GM18498 (cell line): ENCODE measurements around the gene OTOS.

Experiments used
- ATAC-seq: cut with Tn5 transposase; IDR thresholded peaks from one replicate; pipeline ENCODE4 v1.9.1; 2021; ENCODE audit warnings: mild to moderate bottlenecking, moderate library complexity; ENCODE audit not compliant: unreplicated experiment

Gene OTOS

DNA sequence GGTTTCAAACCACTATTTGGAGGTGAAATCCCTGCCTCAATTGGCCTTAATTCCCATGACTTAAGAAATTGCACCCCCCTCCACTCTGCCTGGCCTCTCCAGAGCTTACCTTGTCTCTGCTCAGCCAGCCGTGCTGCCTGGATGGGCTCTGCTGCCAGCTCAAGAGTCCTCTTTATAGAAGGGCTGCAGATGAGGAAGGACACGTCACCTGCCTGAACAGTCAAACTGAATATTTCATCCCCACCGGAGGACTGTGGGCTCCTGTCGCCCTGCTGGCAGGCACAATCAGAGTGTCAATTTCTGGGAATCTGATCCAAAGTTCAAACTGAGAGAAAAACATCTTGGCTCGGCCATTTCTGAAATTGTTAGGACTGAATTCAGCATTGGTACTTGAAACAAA is at the start of gene OTOS:
Gene OTOS (minus strand): TSS at position 148 of the 400 bp plus-strand sequence. CDS start 332 bp downstream, outside the sequence.
- ATAC-seq, result no peak

DNA sequence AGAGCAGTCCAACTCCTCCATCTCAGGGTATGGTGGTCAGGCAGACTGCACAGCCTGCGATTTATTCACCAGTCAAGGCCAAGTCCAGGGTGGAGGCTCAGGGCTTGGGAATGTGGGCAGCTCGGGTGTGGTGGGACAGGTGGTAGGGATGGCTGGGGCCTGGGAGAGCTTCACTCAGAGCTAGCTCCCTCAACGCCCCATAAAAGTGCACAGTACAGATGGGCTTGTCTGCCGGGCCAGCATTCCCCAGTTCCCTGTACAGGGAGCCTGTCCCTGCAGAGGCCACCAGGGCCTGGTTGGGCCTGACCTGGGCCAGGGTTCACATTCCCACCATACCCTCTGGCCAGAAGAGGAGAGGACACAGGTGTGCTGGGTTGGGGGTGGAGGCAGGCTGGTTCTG is 49.2 kb upstream of the OTOS start:
- ATAC-seq, result no peak

DNA sequence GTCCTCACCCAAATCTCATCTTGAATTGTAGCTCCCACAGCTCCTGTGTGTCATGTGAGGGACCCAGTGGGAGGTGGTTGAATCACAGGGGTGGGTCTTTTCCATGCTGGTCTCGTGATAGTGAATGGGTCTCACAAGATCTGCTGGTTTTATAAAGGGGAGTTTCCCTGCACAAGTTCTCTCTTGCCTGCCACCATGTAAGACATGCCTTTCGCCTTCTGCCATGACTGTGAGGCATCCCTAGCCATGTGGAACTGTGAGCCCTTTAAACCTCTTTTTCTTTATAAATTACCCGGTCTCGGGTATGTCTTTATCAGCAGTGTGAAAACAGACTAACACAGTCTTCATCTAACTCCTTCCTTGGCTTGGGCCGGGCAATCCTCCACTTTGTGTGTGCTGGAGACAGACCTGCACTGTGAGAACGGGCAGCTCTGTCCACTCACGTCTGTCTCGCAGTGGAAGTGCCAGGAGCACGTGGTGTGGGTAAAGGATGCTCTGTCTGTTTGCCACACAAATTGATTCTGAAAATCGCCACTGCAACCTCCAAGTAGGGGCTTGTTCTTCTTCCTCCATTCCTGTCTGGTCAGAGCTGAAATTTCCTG is 47.6 kb upstream of the OTOS start:
- no peak for ATAC-seq

DNA sequence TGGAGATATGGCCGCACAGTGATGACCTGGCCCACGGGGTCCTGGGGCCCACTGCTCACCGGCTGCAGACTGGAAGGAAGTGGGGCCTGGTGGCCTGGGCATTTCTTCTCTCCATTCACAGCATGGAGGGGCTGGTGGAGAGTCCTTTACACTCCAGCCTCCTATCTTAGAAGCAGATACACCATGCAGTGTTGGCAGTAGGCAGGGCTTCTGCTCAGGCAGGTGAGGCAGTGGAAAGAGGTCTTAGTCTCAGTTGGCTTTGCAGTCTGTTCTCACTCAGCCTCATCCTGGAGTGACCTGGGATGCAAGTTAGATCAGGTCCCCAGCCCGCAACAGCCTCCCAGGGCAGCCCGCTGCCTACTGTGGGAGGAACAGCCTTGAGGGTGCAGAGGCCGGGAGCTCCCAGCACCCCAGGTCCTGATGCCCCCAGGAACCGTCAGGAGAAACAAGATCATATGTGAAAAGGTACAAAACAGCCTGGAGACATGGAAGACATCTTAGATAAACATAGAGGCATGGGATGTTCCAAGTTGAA is 45.8 kb upstream of the OTOS start:
- ATAC-seq, result no peak

DNA sequence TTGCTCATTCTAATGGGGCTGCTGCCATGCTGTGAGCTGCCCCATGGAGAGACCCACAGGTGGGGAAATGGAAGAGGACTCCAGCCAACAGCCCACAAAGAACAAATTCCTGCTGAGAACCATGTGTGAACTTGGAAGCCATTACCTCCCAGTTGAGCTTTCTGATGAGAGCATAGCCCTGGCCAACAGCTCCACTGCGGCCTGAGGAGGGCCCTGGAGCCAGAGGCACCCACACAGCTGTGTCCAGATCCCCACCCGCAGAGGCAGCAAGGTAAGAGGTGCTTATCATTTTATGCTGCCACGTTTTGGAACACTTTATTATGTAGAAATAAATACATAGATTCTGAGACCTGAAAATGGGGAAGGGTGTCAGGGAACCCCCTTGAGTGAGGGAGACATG is 44.2 kb upstream of the OTOS start:
- ATAC-seq, result no peak

DNA sequence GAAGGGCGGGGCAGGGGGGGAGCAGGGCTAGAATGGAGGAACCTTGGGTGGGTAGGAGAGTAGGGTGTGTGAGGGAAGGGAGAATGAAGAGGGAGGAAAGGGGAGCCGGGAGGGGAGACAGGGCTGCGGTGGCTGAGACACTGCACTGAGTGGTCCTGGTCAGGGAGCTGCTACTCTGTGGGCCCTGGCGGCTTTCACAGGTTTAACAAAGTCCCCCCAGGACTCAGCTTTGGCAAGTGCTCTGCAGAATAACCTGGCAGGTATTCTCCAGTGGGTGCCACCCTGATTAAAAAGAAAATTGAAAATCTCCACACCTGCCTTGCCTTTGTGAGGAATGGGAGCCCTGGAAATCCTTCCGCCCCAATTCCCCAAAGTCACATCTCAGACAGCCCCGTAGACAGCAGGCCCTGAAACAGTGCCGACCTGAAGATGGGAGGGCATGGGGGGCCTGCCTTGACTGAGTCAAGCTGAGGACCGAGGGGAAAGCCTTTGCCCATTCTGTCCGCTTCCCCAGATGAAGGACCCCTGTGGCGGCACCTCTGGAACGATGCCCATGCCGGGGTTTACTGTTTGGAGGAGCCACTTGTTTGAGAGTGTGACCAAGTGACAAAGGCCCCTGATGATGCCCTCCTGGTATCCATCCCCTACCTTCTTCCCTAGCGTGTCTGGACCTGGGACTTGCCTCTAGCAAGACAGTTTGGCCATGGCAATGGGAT is 43.6 kb upstream of the OTOS start:
- no peak for ATAC-seq

DNA sequence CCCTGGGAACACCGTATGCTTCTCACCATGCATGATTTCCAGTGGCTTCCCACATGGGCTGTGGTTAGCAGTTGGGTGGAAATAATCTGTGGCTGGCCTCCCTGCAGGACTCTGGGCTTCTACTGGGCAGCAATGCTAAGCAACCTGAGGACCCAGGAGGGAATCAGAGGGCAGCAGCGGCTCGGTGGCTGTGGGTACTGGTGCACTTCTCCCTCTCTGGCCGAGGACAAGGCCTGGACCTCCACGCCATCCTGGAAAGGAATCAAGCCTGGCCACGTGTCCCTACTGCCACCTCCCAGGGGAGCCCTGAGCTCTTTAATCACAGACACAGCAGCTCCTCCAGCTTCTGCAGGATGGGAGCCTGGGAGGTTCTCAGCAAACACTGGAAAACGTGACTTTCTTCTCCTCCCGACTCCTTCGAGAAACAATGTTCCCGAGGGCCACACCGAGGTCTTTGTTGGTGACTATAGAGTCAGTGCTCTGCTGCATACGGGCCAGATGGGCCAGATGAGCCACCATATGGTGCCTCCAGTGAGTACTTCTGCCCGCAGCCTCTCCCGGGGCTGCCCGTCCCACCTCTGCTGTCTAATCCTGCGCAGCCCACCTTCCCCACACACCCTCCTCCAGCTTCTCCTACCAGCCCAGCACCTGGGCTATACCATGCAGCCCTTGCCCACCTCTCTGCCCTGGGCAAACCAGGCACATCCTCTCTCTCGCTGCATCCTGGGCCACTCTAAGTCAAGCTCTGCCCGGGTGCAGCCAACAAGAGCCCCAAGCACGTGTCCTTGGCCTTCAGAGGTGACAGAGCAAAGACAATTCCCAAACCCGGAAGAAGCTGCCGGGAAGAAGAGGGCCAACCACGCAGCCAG is 42.8 kb upstream of the OTOS start:
- ATAC-seq, result no peak

DNA sequence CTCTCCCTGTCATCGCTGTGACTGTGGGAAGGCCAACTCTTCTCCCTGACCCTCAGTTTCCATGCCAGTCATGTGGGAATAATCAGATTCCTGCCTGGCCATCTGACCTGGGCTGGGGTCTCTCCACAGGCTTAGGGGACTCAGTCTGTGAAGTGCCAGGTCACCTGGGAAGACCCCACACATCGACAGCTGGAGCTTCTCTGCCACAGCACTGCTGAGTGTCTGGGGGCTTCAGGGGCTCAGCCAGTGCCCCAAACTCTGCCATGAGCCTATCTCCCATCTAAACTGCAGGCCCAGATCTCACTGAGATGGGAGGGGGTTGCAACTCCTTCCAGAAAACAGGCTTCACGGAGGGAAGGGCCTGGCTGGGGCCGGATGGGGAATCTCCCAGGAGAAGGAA is 42.0 kb upstream of the OTOS start:
- ATAC-seq, result no peak

DNA sequence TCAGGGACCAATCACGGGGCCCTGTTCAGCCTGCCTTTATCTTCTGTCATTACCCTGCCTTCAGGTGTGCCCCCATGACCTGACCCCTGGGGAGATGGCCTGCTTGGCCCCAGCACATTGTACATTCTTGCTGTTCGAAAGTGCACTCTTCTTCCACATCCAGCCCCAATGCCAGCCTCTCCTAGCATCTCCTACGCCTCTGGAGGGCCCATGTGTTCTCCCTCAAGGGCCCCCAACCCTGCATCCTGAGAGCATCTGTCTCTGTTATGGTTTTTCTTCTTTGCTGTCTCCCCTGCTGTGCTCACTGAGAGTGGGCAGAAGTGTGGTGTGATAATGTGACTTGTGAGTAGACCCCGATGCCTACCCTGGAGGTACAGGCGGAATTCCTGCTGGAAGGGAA is 41.5 kb upstream of the OTOS start:
- ATAC-seq, result no peak

DNA sequence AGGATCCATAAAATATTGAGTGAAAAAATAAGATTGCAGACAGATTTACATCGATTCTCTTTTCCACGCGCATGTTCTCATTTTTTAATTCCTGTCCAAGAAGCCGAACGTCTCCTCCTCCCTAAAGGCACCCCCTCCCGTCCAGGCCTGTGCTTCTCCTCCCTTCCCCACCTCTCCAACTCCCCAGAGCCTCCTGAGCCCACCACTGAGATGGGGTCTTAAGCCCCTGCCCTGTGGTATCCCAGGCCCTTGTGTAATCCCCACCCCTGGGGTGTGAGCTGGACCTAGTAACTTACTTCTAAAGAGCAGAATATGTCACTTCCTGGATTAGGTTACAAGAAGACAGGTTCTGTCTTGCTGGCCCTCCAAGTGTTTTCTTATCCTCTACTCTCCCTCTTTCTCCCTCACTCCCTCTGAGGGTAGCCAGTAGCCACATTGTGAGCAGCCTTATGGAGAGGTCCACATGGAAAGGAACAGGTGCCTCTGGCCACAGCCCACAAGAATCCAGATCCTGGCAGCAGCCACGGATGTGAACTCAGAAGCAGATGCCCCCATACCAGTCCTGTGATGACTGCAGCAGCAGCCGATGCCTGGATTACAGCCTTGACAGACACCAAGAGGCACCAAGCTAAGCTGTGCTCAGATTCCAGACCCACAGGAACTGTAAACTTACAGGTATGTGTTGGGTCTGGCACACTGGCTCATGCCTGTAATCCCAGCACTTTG is 39.6 kb upstream of the OTOS start:
- no peak for ATAC-seq

DNA sequence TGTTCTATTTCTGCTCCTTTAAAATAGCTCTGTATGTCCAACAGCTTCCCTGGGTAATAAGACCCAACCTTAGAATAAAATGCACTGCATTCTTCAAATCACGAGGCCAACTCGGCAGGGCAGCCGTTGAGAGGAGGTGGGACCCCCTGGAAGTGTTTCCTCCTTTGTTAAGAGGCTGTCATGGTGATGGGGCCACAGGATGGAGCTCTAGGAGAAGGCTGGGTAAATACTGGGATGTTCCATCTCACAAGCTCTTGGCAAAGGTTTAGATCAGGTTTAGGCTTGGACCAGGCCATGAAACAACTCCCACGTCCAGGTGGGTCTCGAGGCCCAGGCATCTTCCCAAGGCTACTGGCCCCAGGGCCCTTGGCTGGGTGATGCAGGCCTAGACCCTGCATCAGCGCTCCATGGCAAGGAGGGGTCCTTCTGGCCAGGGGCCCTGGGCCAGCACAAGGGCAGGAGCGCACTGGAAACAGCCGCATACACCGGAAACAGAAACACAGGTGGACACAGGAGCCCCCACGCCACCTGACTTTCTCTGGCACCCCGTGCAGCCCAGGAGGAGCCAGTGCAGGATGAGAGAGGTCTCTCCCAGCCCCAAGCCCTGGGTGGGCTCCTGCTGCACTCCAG is 38.8 kb upstream of the OTOS start:
- ATAC-seq, result no peak

DNA sequence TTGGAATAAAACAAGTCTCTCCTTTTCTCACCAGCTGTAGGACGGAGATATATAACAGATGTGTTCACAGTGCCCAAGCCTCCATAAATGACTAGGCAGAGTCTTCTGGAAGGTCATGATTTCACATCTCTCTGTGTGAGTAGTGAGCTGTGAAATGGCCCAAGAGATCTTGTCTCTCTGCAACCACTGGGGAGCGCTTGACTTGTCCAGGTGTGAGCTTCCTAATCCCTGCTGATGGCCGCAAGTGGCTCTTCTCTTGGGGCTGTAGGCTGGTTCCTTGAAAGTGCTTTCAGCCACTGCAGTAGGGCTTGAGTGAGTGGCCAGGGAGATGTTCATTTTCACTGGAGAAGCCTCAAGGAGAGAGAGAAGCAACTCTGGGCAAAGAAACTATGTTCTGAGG is 38.1 kb upstream of the OTOS start:
- no peak for ATAC-seq

DNA sequence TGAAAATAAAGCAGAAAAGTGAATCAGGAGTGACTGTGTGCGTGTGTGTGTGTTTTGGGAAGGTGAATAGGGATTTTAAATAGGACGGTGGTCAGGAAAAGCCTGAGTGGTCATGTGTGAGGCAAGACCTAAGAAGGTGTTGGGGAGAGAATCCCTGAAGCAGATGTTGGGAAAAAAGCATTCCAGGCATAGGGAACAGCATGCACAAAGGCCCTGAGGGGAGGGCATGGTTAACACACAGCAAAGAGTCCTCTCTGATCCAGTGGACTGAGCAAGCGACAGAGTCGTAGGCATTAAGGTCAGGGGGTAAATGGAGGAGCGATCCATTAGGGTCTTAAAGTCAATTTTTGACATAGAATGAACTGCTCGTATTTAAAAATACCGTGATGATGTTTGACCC is 34.0 kb upstream of the OTOS start:
- ATAC-seq, result no peak

DNA sequence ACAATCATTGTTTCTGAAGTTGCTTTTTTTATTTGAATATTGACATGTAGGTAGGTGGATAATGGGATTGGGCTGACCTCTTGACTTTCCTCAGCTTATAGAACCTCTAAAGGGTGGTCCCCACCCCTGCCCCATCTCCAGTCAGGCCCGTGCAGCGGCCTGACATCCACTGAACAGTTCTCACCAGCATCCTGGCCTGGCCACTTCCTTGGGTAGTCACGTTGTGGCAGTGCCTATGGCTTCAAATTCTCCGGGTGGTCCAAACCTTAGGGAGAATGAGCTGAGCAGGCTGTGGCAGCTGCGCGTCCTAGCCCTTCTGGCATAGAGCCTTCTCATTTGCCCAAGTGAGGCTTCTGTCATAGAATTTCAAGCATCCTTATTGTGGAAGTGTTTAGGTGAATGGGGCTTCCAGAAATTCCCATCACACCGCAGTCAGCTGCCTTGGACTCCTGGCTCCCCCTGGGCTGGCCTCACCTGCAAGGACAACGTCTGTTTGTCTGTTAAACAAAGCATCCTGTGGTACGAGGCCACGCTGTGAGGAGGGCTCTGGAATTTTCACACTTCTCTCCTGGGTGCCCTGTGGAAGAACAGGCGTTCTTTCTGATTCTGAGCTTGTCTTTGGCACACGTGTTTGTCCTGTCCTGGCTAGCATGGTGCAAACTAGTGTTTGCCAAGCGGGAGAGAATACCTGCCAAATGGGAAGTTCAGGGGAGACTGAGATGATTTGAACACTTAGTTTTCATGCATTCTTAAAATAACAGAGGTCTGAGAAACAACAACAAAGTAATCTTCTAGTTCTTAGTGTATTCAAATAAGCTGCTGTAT is 31.8 kb upstream of the OTOS start:
- ATAC-seq, result no peak

DNA sequence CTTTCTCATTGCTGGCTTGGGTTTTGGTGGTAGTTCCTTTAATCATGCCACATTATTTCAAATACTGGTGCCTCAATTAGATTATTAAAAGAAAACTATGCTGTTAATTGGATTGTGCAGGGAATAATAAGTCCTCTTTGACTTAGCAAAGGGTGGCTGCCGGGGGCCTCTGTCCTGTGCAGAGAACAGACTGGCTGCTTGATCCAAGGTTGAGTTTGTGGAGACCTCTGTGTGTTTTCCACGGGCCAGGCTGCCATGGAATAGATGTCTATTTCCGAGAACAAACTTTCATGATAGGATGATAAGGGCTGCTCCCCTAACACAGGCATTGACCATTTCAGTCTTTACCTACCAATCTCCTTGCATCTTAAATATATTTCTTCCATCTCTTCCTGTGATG is 30.4 kb upstream of the OTOS start:
- no peak for ATAC-seq

DNA sequence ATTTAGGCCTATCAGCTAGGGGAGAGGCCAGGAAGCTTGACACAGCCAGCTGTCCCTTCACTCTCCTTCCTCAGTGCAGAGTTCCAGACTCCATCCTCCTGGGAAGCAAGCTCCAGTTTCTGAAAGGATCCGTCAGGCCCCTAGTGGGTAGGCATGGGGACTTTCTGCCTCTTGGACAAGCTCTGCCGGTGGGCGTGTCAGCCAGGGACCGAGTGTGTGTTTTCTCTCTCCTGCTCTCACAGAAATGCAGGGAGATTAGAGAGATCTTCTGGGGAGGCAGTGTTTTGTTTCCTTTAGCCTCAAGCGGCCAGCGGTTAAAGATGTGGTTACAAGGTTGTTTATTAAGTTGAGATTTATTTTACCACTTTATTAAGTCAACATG is 29.9 kb upstream of the OTOS start:
- ATAC-seq, result no peak

DNA sequence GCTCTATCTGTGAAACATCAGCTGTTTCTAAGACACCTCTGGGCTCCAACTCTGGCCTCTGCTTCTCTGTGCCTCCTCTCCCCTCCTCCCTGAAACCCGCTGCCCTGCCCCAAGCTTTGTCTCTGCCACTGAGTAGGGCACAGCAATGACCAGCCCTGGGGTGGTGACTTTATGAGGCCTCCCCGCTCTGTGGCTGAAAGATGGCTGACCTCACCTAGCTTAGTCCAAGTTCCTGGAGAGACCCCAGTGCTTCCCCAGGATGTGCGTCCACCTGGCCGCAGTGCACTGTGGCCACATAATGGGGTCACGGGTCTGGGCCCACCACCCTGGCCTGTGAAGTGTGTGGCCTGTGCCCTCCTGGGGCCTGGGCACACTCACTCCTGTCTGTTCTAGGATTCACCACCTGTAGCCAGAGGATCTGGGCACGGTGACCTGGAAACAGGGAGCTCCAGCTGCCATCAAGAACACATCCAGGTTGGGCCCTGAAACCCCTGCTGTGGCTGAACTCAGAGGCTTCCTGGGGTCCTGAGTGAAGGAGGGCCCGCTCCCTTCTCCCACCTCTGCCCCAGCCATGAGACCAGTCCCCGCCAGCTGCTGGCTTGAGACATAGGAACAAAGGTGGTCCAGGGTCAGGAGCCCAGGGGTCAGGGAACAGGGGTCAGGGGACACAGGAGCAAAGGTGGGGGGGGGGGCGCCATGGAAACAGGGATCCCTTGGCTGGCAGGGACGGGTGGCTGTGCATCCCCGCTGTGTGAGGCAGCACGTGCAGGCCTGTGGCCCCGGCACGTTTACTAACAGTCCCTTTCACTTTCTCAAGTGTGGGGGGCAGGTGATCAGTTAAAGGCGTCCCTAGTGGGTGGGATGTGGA is 29.3 kb upstream of the OTOS start:
- no peak for ATAC-seq

DNA sequence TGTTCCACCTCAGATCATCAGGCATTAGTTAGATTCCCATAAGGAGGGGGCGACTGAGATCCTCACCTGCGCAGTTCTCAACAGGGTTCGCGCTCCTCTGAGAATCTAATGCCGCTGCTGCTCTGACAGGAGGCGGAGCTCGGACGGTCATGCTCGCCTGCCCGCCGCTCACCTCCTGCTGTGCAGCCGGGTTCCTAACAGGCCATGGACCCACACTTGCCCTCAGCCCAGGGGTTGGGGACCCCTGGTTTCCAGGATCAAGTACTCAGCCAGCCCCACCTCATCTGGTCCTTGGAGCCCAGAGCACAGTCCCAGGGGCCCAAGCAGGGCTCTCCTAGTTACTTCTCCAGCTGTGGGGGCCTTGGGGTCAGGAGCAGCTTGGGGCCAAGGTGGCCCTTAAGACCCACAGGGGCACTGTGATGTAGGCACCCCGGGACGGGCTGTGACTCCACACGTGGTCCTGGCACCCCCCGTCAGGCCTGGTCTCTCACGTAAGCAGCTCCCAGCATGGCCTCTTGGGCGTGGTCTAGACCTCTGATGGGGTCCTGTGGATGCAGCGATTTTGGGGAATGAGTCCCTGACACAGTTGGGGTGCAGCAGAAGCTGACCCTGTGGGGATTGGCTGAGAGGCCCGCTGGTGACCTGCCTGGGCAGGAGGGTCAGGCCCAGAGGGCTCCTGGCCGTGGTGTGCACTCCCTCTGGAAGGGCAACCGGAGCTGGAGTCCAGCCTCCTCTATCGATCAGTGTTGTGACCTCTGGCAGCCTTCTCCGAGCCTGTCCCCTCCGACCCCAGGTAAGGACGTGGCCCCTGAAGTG is 28.3 kb upstream of the OTOS start:
- ATAC-seq, result no peak
